ENCODE results near the gene SUCO. TPM values are rescaled to one million over a fixed set of nuclear protein-coding genes. Genes with fewer than 3 reads are reported as not detected.
A peak's percentile ranks its signal among the peaks of the same experiment; 100 is the strongest.

SUCO gene
- polyA plus RNA-seq, 2 of the 4 experiments (the other 2 are of a cell fraction) = 10.3 to 21.8 TPM

DNA sequence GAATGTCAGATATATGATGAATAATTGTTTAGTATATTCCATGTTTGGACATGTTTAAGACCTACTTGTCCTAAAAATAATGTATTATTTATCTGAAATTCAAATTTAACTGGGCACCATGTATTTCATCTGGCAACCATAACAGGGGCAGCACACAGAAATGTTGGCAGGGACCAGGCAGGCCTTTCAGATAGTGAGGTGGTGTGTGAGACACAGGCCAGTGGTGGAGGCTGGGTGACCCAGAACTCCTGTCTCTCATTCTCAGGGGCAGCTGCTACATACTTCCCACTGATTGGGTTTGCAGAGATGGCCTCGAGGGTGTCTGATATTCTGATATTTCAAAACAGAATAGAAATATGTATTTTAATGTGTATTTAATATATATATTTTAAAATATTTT lies 124.6 kb downstream of the SUCO start (continued):
- no peak for TF ChIP-seq RAD21 (conservative IDR thresholded peaks at IDR 0.05 in 1 of 2, IDR thresholded peaks at IDR 0.05 in 1 of 2)
- no peak for TF ChIP-seq CHD2 (IDR thresholded peaks at IDR 0.05; ENCODE audit: low read length, partially characterized antibody)
- no peak for TF ChIP-seq JUN (IDR thresholded peaks at IDR 0.05)
- TF ChIP-seq FOSL2 (IDR thresholded peaks at IDR 0.05) = no peak
- TF ChIP-seq FOSL2 (CRISPR knock-in tag; IDR thresholded peaks at IDR 0.05) = no peak
- TF ChIP-seq POLR2A (IDR thresholded peaks at IDR 0.05; ENCODE audit: low read length) = no peak
- TF ChIP-seq EP300 (IDR thresholded peaks at IDR 0.05) = no peak

DNA sequence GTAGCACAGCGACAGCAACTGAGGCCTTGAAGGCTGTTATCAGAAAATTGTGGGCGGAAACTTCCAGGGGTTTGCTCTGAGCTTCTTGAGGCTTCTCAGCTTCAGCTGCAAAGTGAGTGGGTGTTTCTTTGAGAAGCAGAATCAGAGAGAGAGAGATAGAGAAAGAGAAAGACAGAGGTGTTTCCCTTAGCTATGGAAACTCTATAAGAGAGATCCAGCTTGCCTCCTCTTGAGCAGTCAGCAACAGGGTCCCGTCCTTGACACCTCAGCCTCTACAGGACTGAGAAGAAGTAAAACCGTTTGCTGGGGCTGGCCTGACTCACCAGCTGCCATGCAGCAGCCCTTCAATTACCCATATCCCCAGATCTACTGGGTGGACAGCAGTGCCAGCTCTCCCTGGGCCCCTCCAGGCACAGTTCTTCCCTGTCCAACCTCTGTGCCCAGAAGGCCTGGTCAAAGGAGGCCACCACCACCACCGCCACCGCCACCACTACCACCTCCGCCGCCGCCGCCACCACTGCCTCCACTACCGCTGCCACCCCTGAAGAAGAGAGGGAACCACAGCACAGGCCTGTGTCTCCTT lies 126.0 kb downstream of the SUCO start, which contains the start of gene FASLG:
FASLG (plus strand) TSS at position 233 of the 583 bp plus-strand sequence; CDS start at position 332, 99 bp downstream.
- ATAC-seq (no peak), FAIRE-seq (no peak), DNase-seq (ENCODE audit: low read depth in 1 of 2, low spot score in 1 of 2) (no peak)
- Histone ChIP-seq H3K4me3 (no peak within 1 kb of the TSS), H3K9me3 (no peaks in the 10 kb centered on the region), H3K4me1 (peaks cover 18% of the 10 kb centered on the region), H3K27ac (no peak within 1 kb of the TSS), H3K4me2 (0 out of 3 replicates have a peak within 1 kb of the TSS, but pooled peaks have one; percentile 7)
- 77% methylated on average over 11 of the region's 11 CpGs for WGBS (ENCODE audit: missing lambda C conversion rate)
- CTCF ChIA-PET = interaction anchor here (0.7 kb wide), 2 partner anchors 17 to 36 kb away, joined by 3 read pairs; no protein-coding TSS in a partner anchor
- TF ChIP-seq JUNB (IDR thresholded peaks at IDR 0.05) (no peak), FOSB (CRISPR knock-in tag; IDR thresholded peaks at IDR 0.05) (no peak), HOXB5 (CRISPR knock-in tag; IDR thresholded peaks at IDR 0.05) (no peak), POLR2AphosphoS2 (conservative IDR thresholded peaks at IDR 0.05; ENCODE audit: low read length) (no peak), PHF8 (IDR thresholded peaks at IDR 0.05; ENCODE audit: borderline replicate concordance, low read depth) (no peak), HEYL (CRISPR knock-in tag; IDR thresholded peaks at IDR 0.05) (no peak), ESRRA (IDR thresholded peaks at IDR 0.05; ENCODE audit: borderline replicate concordance, low read length) (no peak), CBX8 (IDR thresholded peaks at IDR 0.05) (no peak), HDAC2 (IDR thresholded peaks at IDR 0.05) (no peak), CEBPB (IDR thresholded peaks at IDR 0.05) (no peak), BHLHE40 (IDR thresholded peaks at IDR 0.05; ENCODE audit: low read depth, low read length) (no peak)
- TF ChIP-seq, protein P1, sequence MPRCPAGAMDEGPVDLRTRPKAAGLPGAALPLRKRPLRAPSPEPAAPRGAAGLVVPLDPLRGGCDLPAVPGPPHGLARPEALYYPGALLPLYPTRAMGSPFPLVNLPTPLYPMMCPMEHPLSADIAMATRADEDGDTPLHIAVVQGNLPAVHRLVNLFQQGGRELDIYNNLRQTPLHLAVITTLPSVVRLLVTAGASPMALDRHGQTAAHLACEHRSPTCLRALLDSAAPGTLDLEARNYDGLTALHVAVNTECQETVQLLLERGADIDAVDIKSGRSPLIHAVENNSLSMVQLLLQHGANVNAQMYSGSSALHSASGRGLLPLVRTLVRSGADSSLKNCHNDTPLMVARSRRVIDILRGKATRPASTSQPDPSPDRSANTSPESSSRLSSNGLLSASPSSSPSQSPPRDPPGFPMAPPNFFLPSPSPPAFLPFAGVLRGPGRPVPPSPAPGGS (IDR thresholded peaks at IDR 0.05) = no peak
- POLR2A ChIA-PET = no interaction called here

DNA sequence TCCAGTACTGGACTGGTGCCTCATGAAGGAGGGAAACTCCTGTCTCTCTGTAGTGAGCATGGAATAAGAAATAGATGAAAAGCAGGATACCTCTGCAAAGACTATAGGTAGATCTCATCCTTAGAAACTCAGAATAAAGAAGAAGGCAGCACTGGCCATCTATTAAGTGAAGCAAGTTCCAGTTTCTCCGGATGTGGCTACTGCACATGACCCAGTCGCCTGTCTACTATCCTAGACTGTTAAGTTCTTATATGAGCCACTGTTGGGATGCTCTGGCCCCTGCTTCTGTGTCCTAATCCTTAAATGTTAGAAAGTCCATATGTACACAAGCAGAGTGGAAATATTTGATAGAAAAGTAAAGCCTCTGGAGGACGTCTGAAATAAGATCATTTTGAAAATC lies 128.2 kb downstream of the SUCO start:
- Histone ChIP-seq H3K9me3 (no peaks in the 10 kb centered on the region), H3K27ac (no peak overlapping the region), H3K4me2 (no peak overlapping the region), H3K4me3 (no peak overlapping the region), H3K4me1 (peaks cover 6% of the 10 kb centered on the region; the same call in 2 of the 3 replicates)
- TF ChIP-seq, protein P2, sequence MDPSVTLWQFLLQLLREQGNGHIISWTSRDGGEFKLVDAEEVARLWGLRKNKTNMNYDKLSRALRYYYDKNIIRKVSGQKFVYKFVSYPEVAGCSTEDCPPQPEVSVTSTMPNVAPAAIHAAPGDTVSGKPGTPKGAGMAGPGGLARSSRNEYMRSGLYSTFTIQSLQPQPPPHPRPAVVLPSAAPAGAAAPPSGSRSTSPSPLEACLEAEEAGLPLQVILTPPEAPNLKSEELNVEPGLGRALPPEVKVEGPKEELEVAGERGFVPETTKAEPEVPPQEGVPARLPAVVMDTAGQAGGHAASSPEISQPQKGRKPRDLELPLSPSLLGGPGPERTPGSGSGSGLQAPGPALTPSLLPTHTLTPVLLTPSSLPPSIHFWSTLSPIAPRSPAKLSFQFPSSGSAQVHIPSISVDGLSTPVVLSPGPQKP (IDR thresholded peaks at IDR 0.05; ENCODE audit: low read depth, low read length) = no peak
- no peak for TF ChIP-seq CHD4 (IDR thresholded peaks at IDR 0.05; ENCODE audit: borderline replicate concordance)
- TF ChIP-seq, protein P3, sequence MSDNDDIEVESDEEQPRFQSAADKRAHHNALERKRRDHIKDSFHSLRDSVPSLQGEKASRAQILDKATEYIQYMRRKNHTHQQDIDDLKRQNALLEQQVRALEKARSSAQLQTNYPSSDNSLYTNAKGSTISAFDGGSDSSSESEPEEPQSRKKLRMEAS (IDR thresholded peaks at IDR 0.05) = no peak
- TF ChIP-seq, protein P4, sequence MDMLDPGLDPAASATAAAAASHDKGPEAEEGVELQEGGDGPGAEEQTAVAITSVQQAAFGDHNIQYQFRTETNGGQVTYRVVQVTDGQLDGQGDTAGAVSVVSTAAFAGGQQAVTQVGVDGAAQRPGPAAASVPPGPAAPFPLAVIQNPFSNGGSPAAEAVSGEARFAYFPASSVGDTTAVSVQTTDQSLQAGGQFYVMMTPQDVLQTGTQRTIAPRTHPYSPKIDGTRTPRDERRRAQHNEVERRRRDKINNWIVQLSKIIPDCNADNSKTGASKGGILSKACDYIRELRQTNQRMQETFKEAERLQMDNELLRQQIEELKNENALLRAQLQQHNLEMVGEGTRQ (IDR thresholded peaks at IDR 0.05) = no peak
- no peak for TF ChIP-seq FOSL2 (IDR thresholded peaks at IDR 0.05)
- no peak for TF ChIP-seq FOSL2 (CRISPR knock-in tag; IDR thresholded peaks at IDR 0.05)
- no peak for TF ChIP-seq CBX2 (IDR thresholded peaks at IDR 0.05; ENCODE audit: borderline replicate concordance, low read depth)
- TF ChIP-seq, protein P5, sequence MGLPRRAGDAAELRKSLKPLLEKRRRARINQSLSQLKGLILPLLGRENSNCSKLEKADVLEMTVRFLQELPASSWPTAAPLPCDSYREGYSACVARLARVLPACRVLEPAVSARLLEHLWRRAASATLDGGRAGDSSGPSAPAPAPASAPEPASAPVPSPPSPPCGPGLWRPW (IDR thresholded peaks at IDR 0.05) = no peak
- TF ChIP-seq FOSB (CRISPR knock-in tag; IDR thresholded peaks at IDR 0.05) = no peak
- TF ChIP-seq ZSCAN20 (CRISPR knock-in tag; IDR thresholded peaks at IDR 0.05) = no peak
- no peak for TF ChIP-seq RARB (CRISPR knock-in tag; IDR thresholded peaks at IDR 0.05)
- TF ChIP-seq CEBPB (IDR thresholded peaks at IDR 0.05) = no peak
- TF ChIP-seq, protein P6, sequence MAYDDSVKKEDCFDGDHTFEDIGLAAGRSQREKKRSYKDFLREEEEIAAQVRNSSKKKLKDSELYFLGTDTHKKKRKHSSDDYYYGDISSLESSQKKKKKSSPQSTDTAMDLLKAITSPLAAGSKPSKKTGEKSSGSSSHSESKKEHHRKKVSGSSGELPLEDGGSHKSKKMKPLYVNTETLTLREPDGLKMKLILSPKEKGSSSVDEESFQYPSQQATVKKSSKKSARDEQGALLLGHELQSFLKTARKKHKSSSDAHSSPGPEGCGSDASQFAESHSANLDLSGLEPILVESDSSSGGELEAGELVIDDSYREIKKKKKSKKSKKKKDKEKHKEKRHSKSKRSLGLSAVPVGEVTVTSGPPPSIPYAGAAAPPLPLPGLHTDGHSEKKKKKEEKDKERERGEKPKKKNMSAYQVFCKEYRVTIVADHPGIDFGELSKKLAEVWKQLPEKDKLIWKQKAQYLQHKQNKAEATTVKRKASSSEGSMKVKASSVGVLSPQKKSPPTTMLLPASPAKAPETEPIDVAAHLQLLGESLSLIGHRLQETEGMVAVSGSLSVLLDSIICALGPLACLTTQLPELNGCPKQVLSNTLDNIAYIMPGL (CRISPR knock-in tag; IDR thresholded peaks at IDR 0.05; ENCODE audit: borderline replicate concordance) = no peak
- no peak for TF ChIP-seq TFCP2L1 (CRISPR knock-in tag; IDR thresholded peaks at IDR 0.05)
- no peak for TF ChIP-seq SREBF2 (IDR thresholded peaks at IDR 0.05)
- TF ChIP-seq RAD21 (conservative IDR thresholded peaks at IDR 0.05 in 1 of 2, IDR thresholded peaks at IDR 0.05 in 1 of 2) = no peak
- no peak for TF ChIP-seq HOXB13 (CRISPR knock-in tag; IDR thresholded peaks at IDR 0.05; ENCODE audit: low read depth)
- no peak for TF ChIP-seq HDAC2 (IDR thresholded peaks at IDR 0.05)
- WGBS (ENCODE audit: missing lambda C conversion rate) = 60% methylated on average over 3 of the region's 3 CpGs
- ATAC-seq (no peak), FAIRE-seq (no peak), DNase-seq (ENCODE audit: low read depth in 1 of 2, low spot score in 1 of 2) (no peak)
- ChIA-PET CTCF (no interaction called here), POLR2A (no interaction called here)

Measured in A549 (cell line).